D341Med (cell line): ENCODE results near the gene NRP1.
A peak's percentile ranks its signal among the peaks of the same experiment; 100 is the strongest.

Experiments used
- DNase-seq: peaks from one replicate; pipeline ENCODE4 v3.0.0; 2012; ENCODE audit warnings: low spot score

NRP1 gene

GRCh38 chr10:33183655-33184054, 150.8 kb downstream of the NRP1 start:
- DNase-seq: no peak

DNA sequence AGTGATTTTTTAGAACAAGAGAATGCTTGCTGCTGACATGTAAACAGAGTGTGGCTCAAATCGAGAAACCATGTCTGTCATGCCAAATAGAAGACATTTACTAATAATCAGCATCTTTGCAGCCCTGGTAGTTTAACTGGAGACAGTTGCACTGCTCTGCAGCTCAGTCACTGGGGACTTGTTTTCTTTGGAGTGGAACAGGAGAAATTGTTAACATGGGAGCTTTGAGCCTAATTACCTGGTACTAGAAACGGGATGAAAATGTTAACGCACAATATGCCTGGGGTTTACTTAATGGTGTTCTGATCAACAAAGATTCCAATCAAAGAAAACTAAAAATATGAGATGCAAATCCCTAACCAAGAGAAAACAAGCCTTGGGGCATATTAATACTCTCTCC, 153.5 kb downstream of the NRP1 start:
- DNase-seq: no peak

- no peak for DNase-seq
These were observed 154.1 kb downstream of the NRP1 start for GRCh38 chr10:33180390-33180789.

- DNase-seq: no peak
These were observed 155.4 kb downstream of the NRP1 start for GRCh38 chr10:33179067-33179466.

GRCh38 chr10:33178026-33178755, 156.3 kb downstream of the NRP1 start:
- no peak for DNase-seq

DNA sequence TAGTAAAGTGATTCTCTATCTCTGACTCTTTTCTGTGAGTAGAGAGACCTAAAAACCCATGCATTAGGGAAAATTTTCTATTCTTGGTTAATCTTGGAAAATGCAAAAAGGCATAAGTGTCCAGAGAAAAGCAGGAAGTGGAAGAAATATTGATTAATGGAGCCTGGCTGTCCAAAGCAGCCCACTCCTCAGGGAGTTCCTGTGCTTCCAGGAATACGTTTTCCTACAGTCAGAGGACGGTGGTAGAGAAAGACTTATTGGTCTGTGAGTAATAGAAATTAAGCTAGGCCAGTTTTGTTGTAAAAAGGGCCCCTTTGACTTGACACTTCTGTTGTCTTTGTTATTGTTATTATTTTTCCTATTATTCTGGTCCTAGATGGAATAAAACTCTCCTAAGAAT, 157.8 kb downstream of the NRP1 start:
- no peak for DNase-seq

GRCh38 chr10:33174674-33175434, 159.6 kb downstream of the NRP1 start:
- DNase-seq: no peak

GRCh38 chr10:33165911-33166310, 168.6 kb downstream of the NRP1 start:
- no peak for DNase-seq

DNA sequence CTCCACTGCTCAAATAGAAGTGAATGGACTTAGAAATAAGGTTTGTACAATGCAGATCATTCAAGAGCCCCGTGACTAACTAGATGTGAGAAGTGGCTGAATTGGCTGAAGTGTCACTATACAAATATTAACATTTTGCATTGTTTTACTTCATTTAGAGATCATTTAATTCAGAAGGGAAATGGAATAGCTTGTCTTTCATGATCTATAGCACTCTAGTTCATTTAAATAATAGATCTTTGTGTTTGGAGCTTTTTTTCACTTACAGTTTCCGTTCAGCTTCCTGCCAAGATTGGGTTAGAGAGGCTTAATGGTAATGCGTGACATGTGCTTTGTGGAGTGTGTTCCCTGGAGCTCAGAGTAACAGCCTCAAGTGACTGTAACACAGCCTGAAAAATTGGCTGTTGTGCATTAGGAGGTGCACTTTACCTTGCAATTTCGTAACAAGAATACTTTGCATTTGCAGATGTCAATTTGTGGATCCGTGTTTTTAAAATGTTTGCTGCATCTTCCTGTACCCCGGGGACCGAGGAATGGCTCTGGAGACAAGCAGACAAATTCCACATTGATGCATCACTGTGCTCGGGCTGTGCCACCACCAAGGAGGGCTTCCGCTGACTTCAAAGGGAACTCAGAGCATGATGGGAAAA, 170.3 kb downstream of the NRP1 start:
- DNase-seq: no peak

- no peak for DNase-seq
These were observed 172.3 kb downstream of the NRP1 start for GRCh38 chr10:33162248-33162575.

DNA sequence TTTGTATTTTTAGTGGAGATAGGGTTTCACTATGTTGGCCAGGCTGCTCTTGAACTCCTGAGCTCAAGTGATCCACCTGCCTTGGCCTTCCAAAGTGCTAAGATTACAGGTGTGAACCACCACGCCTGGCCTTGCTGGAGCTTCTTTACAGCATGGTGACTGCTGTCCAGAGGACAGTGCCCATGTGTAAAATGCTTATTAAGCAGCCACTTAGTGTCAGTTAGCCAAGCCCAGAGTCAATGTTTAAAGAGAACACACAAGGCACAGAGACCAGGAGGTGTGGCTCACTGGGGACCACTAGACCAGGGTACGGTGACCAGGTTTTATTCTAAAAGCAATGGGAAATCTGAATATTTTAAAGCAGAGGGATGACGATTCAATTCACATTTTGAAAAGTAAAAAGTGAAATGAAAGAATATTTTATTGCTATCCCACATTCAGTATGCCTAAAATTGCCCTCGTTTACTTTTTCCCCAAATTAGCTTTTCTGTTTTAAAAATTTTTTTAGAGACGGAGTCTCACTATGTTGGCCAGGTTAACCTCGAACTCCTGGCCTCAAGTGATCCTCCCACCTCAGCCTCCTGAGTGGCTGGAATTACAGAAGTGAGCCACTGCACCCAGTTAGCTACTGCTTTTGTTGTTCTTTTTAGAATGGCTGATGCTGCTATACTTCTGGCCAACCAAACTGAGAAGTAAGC, 172.8 kb downstream of the NRP1 start:
- DNase-seq: no peak

DNA sequence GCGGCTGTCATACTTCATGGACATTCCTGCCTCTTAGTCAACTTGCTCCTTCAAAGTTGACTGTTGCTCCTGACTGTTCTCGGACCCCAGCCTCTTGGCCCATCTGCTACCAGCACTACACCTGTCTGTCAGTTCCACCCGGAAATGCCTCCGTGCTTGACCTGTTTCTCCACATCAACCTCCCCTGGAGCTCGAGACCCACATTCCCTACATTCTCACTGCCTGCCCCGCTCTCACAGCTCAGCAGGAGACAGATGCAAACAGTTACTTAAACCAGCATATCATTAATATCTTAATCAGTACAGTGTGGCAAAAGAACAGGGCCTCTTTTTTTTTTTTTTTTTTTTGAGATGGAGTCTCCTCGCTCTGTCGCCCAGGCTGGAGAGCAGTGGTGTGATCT, 174.3 kb downstream of the NRP1 start:
- DNase-seq: no peak

GRCh38 chr10:33157103-33157502, 177.4 kb downstream of the NRP1 start:
- DNase-seq: no peak

GRCh38 chr10:33155720-33156638, 178.5 kb downstream of the NRP1 start:
- DNase-seq: peak; percentile 50

DNA sequence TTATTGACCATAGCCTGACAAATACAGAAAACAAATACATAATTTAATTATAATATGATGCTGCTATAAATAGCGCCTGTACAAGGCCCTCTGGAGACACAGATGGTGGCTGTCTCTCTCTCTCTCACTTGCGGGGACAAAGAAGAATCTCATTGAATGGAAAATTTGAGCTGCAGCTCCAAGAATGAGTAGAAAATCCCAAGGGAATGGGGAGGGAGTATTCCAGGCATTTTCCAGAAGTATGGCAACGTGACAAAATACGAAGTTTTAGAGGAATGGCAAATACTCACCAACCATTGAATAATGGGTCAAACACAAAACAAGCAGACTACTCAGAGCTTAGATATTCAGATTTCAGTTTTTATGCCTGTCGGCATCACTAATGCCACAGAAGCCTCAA, 179.9 kb downstream of the NRP1 start:
- DNase-seq: no peak

GRCh38 chr10:33153968-33154327, 180.5 kb downstream of the NRP1 start:
- no peak for DNase-seq

GRCh38 chr10:33153251-33153967, 181.1 kb downstream of the NRP1 start:
- DNase-seq: no peak

- DNase-seq: no peak
These were observed 181.7 kb downstream of the NRP1 start for GRCh38 chr10:33152750-33153149.

GRCh38 chr10:33152146-33152545, 182.3 kb downstream of the NRP1 start:
- no peak for DNase-seq

DNA sequence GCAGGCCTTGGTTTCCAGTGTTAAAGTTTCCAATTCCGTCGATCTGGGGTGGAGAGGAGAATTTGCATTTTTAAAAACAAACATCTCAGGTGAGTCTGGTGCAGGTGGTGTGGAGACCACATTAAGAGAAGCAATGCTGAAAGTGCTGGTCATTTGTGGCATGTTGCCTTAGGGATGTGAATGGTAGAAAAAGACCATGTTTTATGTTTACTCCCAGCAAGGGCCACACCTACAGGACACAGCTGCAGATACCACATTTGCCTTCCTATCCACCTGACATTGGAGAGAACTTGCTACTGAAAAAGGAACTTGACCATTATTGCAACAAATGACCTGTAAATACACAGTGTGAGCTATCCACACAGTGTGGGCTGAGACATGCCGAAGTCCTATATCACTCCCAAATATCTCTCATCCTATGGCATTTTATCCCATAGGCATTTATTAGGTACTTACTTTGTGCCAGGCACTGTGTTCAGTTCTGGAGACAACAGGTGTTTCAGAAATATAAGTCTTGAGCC, 183.1 kb downstream of the NRP1 start:
- no peak for DNase-seq

DNA sequence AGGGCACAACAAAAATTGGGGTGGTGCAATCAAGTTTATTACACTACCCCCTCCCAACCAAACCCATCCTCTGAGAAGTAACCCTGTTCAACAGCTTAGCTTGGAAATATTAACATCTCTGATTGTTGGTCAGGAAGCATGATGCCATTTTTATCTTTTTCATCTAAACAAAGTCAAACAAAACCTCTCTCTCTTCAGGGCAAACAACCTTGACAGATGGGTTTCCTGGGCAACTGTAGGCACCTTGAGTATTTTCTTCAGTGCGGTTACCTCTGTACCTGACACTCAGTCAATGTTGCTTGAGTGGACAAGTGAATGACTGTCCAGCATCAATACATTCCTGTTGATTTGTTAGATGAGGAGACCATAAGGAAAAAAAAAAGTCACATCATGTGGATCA, 183.6 kb downstream of the NRP1 start:
- no peak for DNase-seq
